HUES6 (cell line): Measurements from ENCODE around the gene RREB1.

Source experiments
- H3K27ac ChIP-seq: 2 replicates; pipeline ENCODE4 v1.7.0; 2013; ENCODE audit warnings: low read depth, mild to moderate bottlenecking, low read length, inconsistent platforms
- H3K27me3 ChIP-seq: 2 replicates; pipeline ENCODE4 v1.6.1; 2013; ENCODE audit warnings: low read length; ENCODE audit not compliant: control insufficient read depth, insufficient read depth
- H3K36me3 ChIP-seq: 2 replicates; pipeline ENCODE4 v1.6.1; 2013; ENCODE audit warnings: low read length; ENCODE audit not compliant: control insufficient read depth, insufficient read depth
- H3K4me1 ChIP-seq: 2 replicates; pipeline ENCODE4 v1.6.1; 2013; ENCODE audit warnings: low read length; ENCODE audit not compliant: control insufficient read depth, insufficient read depth
- H3K4me3 ChIP-seq: 2 replicates; pipeline ENCODE4 v1.5.1; 2013; ENCODE audit warnings: low read depth, low read length
- H3K9ac ChIP-seq: one replicate; pipeline ENCODE4 v1.6.1; 2013; ENCODE audit warnings: mild to moderate bottlenecking, low read length
- H3K9me3 ChIP-seq: 2 replicates; pipeline ENCODE4 v1.6.1; 2013; ENCODE audit warnings: low read depth, low read length; ENCODE audit not compliant: control insufficient read depth, insufficient read depth

The RREB1 gene

GRCh38 chr6:7230327-7230691 lies 122.5 kb downstream of the RREB1 start:
- Histone ChIP-seq H3K9ac (no peak overlapping the region), H3K36me3 (peaks cover 73% of the 10 kb centered on the region), H3K4me3 (no peak overlapping the region), H3K4me1 (no peaks in the 10 kb centered on the region), H3K27ac (no peak overlapping the region), H3K27me3 (no peaks in the 10 kb centered on the region), H3K9me3 (no peaks in the 10 kb centered on the region)

GRCh38 chr6:7230956-7231713 lies 123.4 kb downstream of the RREB1 start:
- Histone ChIP-seq H3K27ac (no peak overlapping the region), H3K4me3 (no peak overlapping the region), H3K9me3 (no peaks in the 10 kb centered on the region), H3K36me3 (peaks cover 70% of the 10 kb centered on the region), H3K9ac (no peak overlapping the region), H3K4me1 (no peaks in the 10 kb centered on the region), H3K27me3 (no peaks in the 10 kb centered on the region)

- Histone ChIP-seq H3K36me3 (peaks cover 61% of the 10 kb centered on the region), H3K9ac (no peak overlapping the region)
Observed at GRCh38 chr6:7232351-7232750, 124.6 kb downstream of the RREB1 start.

DNA sequence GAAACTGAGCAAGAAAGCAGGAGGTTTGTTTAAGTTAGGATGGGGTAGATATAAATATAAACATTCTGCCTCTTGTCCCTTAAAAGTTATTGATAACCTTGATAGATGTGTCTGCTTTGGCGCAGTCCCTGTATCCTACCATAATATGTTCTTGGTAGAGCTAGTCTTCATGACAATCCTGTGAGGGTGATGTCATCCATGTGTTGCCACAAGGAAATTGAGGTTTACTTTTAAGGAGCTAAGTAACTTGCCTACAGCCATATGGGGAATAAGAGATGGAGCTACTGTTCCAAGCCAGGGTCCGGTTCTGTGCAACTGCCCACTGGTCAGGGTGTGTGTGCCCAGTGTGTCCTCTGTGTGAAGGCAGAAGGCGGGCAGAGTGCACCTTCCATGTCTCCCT lies 126.8 kb downstream of the RREB1 start:
- no peaks in the 10 kb centered on the region for H3K27me3 ChIP-seq
- H3K9me3 ChIP-seq = no peaks in the 10 kb centered on the region
- H3K4me1 ChIP-seq = peaks cover 7% of the 10 kb centered on the region; the same call in 1 of the 2 replicates
- peaks cover 43% of the 10 kb centered on the region for H3K36me3 ChIP-seq
- no peak overlapping the region for H3K9ac ChIP-seq
- H3K4me3 ChIP-seq = no peak overlapping the region
- H3K27ac ChIP-seq = no peak overlapping the region

More at GRCh38 chr6:7232351-7232750, 124.6 kb downstream of the RREB1 start:
- Histone ChIP-seq H3K4me1 (no peaks in the 10 kb centered on the region), H3K4me3 (no peak overlapping the region), H3K27me3 (no peaks in the 10 kb centered on the region), H3K9me3 (no peaks in the 10 kb centered on the region), H3K27ac (no peak overlapping the region)

DNA sequence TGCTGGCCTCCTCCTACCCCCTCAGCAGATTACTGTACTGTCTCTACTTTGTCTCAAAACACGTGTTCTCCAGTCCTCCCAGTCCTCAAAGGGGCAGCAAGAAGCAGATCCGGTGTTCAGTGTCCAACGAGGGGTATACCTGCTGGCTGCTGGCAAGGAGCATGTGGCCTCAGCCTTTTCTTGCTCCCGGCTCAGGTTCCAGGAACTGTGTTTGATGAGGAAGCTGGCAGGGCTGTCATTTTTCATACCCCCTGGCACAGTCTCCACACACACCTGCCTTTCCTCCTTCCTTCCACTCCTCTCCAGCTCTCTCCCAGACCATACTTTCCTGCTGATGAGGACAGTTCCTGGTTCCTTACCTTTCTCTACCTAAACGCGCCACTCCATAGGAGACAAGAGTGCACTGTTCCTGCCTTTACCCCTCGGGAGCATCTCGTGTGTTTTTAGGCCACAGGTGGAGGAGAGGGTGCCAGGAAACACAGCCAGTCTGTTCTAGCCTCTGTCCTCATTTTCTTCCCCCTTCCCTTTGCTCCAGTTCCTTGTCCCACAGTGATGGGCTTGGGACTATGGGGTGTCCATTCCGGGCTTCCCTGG lies 128.0 kb downstream of the RREB1 start:
- H3K36me3 ChIP-seq = peaks cover 36% of the 10 kb centered on the region
- no peak overlapping the region for H3K27ac ChIP-seq
- no peaks in the 10 kb centered on the region for H3K9me3 ChIP-seq
- H3K9ac ChIP-seq = no peak overlapping the region
- no peaks in the 10 kb centered on the region for H3K27me3 ChIP-seq
- H3K4me1 ChIP-seq = peaks cover 7% of the 10 kb centered on the region; the same call in 1 of the 2 replicates
- no peak overlapping the region for H3K4me3 ChIP-seq

DNA sequence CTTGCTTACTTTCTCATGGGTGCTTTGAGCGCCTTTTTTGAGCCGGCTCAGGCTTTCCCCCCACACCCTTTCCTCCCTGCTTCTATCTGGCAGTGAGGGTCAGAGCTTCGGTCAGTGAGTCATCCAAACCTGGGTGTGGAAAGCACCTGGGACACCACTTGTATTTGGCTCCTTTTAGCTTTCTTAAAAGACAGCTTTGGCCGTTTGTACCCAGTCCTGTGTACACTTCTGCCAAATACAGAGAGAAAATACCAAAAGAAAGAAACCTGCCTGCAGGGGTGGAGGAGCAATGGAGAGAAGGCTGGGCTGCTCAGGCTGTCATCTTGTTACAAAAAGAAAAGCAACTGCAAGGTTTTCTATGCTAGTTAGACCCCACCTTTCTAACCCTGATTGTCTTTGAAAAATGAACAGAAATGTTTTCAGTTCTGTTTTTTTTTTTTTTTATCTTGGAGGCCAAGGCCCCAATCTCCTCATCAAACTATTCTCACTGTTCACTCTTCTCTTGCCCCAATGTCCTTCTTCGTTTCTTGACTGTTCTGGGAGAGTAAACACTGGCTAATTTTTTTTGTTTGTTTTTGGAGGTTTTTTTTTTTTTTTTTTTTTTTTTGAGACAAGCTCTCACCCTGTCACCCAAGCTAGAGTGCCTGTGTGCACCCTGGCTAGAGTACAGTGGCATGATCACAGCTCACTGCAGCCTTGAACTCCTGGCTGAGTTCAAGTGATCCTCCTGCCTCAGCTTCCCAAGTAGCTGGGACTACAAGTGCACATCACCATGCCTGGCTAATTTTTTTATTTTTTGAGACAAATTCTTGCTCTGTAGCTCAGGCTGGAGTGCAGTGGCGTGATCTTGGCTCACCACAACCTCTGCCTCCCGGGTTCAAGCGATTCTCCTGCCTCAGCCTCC lies 128.8 kb downstream of the RREB1 start:
- H3K36me3 ChIP-seq = peaks cover 31% of the 10 kb centered on the region
- no peak overlapping the region for H3K4me3 ChIP-seq
- no peaks in the 10 kb centered on the region for H3K9me3 ChIP-seq
- H3K9ac ChIP-seq = no peak overlapping the region
- H3K27ac ChIP-seq = no peak overlapping the region
- H3K4me1 ChIP-seq = peaks cover 10% of the 10 kb centered on the region; the same call in 1 of the 2 replicates
- no peaks in the 10 kb centered on the region for H3K27me3 ChIP-seq

DNA sequence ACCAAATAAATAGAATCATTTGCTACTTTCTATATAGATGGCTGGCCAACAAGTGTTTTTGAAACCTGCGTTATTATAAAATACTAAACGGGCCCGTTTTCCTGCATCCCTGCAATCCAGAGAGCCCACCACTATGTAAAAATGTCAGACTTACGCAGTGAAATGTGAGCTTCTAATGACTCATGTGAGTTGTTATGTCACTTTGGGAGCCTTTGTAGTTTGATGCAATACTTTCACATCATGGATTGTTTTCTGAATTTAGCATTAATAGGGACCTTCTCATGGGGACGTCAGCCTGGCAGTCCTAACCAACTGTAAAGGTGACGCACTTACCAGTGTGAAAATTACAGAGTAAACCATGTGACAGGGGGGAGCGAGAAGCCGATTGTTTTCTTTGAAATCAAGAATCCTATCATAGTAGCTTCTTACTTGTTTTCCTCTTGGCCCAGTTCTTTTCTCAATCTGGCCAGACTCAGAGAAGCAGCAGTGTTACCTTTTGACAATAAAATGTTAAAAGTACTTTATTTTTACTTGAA lies 130.0 kb downstream of the RREB1 start:
- peaks cover 21% of the 10 kb centered on the region for H3K4me1 ChIP-seq
- H3K9me3 ChIP-seq = no peaks in the 10 kb centered on the region
- no peaks in the 10 kb centered on the region for H3K27me3 ChIP-seq
- H3K4me3 ChIP-seq = no peak overlapping the region
- no peak overlapping the region for H3K27ac ChIP-seq
- H3K9ac ChIP-seq = no peak overlapping the region
- peaks cover 25% of the 10 kb centered on the region for H3K36me3 ChIP-seq

DNA sequence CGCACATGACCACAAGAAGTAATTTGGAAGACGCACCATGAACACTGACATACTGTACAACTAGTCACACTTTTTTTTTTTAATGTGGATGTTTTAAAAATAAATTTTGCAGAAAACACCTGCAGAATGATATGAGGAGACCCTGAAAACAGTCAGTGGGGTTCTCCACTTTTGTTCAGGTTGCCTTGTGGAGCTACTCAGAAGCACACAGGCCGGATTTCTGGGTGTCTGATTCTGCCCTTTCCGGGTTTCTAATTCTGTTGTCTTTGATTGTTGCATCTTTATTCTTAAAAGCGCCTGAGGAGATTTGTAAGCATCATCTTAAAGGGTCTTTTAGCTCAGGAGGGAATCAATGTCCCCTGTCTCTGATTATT lies 130.8 kb downstream of the RREB1 start:
- Histone ChIP-seq H3K27me3 (no peaks in the 10 kb centered on the region), H3K4me1 (peaks cover 28% of the 10 kb centered on the region), H3K4me3 (no peak overlapping the region), H3K9me3 (no peaks in the 10 kb centered on the region), H3K27ac (no peak overlapping the region), H3K36me3 (peaks cover 25% of the 10 kb centered on the region), H3K9ac (no peak overlapping the region)

DNA sequence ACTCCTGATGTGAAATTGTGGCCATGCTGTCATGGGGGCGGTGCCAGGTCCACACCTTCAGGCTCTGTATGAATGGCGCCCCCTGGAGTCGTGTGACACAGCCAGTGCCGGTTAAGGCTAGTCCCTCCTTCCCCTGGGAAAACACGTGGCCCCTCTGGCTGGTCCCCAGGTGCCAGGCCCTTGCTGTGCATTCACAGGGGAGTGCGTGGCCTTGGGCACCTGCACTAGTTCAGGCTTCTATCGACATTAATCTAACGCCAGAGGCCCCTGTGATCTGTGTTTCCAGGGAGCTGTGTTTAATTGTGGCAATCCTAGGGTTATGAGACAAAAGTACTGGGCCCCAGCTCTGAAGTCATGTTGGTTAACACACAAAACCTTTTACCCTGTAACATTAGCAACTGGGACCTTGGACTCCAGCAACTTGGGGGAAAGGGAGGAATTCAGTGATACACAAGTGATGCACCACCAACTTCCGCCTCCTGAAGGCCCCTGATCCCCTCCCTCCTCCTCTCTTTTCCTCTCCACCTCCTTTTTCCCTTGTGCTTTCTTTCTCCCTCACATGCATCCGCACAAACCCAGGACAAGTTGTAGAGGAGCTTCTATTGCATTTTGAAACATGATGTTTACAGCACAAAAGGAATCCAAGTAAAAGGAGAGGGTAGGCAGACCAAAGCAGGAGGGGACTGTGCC lies 131.3 kb downstream of the RREB1 start:
- Histone ChIP-seq H3K9ac (no peak overlapping the region), H3K4me1 (peaks cover 28% of the 10 kb centered on the region), H3K4me3 (no peak overlapping the region), H3K36me3 (peaks cover 20% of the 10 kb centered on the region), H3K27ac (no peak overlapping the region), H3K27me3 (no peaks in the 10 kb centered on the region), H3K9me3 (no peaks in the 10 kb centered on the region)

GRCh38 chr6:7239590-7239948 lies 131.8 kb downstream of the RREB1 start:
- no peak overlapping the region for H3K4me3 ChIP-seq
- H3K27ac ChIP-seq = no peak overlapping the region
- no peaks in the 10 kb centered on the region for H3K27me3 ChIP-seq
- peaks cover 18% of the 10 kb centered on the region for H3K36me3 ChIP-seq
- H3K9me3 ChIP-seq = no peaks in the 10 kb centered on the region
- peaks cover 28% of the 10 kb centered on the region for H3K4me1 ChIP-seq
- no peak overlapping the region for H3K9ac ChIP-seq
